IPS-18c (cell line): Measurements from ENCODE around the gene MAN1C1.

Source experiments
- H3K4me3 ChIP-seq: 2 replicates; pipeline ENCODE4 v1.7.0; 2013; ENCODE audit warnings: low read depth, mild to moderate bottlenecking, low read length, moderate library complexity; ENCODE audit not compliant: insufficient read depth
- H3K9me3 ChIP-seq: one replicate; pipeline ENCODE4 v1.6.1; 2013; ENCODE audit warnings: mild to moderate bottlenecking, low read length, moderate library complexity; ENCODE audit not compliant: control insufficient read depth, insufficient read depth

The MAN1C1 gene

DNA sequence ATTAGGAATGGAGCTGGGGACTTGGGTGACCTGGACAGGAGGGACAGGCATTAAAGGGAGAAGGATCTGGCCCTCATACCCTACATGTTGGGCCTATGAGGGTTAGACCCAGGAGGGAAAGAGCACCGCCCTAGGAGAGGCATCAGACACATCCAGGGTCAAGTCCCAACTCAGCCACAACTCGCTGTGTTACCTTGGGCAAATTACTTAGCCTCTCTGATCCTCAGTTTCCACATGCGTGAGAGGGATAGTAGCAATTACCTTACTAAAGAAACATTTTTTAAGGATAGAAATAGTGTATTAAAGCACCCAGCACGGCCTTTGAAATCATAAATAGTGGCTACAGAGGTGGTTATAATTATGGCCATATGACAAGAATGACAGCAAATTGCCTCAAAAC lies 163.3 kb downstream of the MAN1C1 start:
- H3K9me3 ChIP-seq = no peaks in the 10 kb centered on the region
- H3K4me3 ChIP-seq = no peak overlapping the region

DNA sequence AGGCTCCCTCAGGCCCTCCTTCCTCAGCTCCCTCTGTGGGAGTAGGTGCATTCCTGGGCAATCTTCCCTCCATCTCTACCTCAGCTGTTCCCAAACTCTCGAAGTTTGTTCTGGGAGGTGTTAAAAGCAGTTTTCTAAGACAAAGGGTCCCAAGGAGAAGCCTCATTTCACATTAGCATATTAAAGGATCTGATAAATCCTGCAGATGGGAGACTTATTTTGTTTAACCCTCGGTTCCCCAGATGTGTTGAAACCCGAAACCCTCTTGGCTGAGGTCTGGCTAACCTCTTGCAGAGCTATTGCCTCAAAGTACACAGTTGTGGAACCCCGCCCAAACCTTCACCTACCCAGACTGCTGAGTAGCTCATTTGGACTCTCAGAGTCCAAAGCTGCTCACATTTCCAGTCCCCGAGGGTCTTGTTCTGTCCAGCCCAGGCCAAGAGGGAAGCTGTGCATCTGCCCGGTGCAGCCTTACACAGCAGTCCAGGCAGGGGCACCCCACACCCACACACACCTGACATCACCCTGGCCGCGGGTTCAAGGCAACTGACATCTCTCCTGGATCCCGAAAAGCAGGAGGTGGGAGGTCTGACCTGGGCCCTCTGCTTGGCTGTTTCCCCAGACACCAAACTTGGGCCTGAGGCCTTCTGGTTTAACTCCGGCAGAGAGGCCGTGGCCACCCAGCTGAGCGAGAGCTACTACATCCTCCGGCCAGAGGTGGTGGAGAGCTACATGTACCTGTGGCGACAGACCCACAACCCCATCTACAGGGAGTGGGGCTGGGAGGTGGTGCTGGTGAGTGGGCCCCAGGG lies 163.9 kb downstream of the MAN1C1 start:
- H3K4me3 ChIP-seq = no peak overlapping the region
- no peaks in the 10 kb centered on the region for H3K9me3 ChIP-seq

DNA sequence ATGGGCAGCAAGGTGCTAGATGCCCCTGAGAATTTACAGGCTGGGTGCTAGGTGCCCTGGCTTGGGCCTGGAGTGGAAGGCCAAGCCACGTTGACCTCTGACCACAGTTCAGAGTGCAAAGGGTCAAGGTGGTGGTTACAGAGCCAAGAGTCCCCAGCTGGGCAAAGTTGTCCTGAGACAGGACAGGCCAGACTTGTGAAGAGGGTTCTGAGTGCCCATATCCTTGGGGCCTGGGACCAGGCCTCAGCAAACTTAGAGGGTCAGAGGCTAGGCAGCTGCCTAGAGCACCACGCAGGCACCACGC lies 164.5 kb downstream of the MAN1C1 start:
- Histone ChIP-seq H3K4me3 (no peak overlapping the region), H3K9me3 (no peaks in the 10 kb centered on the region)

DNA sequence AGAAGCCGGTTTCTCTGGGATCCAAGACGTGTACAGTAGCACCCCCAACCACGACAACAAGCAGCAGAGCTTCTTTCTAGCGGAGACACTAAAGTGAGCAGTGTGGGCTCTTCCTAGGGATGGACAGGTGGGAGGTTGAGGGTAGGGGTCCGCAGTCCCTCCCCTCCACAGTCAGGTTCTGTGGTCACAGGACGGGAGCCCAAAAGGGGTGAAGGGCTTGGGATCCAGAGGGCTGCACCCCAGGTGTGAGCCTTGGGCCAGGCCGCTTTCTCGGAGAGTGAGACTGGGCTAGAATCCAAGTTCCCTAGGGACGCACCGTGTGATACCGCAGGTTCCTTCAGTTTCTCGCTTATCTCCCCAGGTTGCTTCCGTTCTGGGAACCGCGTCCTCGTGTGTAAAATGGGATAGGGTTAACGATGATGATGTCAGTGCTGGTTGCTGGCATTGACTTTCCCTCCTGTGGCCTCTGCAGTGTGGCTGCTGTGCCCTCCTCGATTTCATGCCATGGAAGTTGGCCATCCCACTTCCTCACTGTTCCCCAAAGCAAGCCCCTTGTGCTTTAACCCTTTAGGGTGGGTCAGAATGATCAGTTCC lies 166.1 kb downstream of the MAN1C1 start:
- Histone ChIP-seq H3K9me3 (no peaks in the 10 kb centered on the region), H3K4me3 (no peak overlapping the region)

DNA sequence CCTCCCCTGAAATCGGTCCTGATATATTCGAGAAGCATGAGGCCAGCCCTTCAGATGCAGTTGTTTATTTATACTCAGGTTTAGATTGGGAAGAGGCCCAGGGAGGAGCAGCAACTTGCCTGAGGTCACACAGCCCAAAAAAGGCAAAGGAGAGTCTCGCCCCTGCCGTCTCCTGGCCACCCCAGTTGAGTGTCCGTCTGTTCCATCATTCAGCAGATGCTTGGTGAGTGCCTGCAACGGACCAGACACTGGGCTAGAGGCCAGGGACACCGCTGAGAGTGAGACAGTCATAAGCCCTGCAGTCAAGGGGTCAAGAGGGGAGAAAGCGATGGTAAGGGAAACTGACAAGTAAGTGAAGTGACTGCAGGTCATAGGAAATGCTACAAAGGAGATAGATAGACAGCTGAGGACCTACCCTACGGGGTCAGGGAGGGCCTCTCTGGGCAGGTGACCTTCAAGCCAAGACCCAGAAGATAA lies 168.0 kb downstream of the MAN1C1 start:
- no peak overlapping the region for H3K4me3 ChIP-seq
- no peaks in the 10 kb centered on the region for H3K9me3 ChIP-seq

DNA sequence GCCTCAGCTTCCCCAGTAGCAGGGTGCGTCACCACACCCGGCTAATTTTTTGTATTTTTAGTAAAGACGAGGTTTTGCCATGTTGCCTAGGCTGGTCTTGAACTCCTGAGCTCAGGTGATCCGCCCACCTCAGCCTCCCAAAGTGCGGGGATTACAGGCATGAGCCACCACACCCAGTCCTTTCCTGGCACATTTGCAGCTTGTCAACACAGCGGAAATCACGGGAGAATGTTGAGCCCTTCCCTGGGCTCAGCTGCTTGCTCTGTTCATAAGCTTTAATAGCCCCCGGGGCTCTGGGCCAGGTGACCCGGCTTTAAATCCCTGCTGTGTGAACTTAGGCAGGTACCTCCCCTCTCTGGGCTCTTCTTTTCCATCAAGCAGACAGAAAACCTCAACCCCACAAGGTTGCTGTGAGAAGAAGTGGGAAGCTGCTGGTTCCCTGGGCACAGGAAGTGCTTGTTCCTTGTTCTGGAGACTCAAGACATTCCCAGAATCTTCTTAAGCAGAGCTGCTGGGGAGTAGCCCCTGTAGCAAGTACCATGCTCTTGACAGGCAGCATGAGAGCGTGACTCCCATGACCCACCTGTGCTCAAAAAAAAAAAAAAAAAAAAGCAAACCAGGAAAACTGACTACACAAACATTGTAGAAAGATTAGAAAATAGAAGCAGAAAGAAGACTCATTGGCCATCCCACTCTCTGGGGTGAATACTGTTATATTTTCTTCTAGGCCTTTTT lies 168.9 kb downstream of the MAN1C1 start:
- Histone ChIP-seq H3K4me3 (no peak overlapping the region), H3K9me3 (no peaks in the 10 kb centered on the region)

DNA sequence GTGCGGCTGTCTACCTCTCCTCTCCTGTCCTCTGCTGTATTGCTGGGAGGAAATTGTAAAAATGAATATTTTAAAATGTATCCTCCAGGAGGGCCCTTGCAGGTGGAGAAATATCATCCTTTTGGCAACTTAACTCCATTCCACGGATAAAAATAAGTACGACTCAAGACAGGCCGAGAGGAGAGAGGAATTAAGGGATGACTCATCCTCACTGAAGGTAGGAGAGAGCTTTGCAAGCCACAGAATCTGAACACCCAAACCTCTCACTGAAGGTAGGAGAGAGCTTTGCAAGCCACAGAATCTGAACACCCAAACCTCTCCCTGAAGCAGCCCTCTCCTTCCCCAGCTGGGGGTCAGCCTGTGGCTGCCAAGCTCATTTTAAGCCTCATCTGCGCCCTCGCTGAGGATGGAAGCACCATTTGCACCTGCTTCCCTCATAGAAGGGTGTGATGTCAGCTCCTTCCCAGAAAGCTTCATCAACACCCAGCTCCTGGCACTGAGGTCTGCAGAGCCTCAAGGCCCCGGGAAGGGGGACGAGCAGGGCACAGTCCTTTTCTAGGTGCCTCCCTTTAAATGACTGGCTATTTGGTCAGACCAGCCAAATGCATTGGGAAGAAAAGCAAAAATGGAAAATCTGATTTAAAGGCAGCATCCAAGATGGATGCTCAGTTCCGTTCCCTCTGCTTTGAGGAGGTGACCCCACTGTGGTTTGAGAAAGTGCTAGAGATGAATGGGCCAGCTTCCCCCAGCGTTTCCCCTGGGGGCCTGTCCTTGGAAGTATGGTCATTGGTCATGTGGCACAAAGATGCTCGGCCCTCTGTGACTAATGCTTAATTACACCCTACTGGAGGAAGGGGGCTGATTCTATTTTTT lies 170.5 kb downstream of the MAN1C1 start:
- H3K4me3 ChIP-seq = no peak overlapping the region
- H3K9me3 ChIP-seq = no peaks in the 10 kb centered on the region

DNA sequence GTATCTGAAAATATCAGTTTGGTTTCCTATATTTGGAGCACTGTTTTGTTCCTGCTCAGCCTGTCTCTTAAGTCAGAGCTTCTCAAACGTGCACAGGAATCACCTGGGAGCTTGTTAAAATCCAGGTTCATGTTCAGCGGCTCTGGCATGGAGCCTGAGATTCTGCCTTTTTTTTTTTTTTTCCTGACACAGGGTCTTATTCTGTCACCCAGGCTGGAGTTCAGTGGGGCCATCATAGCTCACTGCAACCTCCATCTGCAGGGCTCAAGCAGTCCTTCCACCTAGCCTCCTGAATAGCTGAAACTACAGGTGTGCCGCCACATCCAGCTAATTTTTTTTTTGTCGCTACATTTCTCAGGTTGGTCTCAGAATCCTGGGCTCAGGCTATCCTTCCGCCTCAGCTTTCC lies 171.2 kb downstream of the MAN1C1 start:
- no peaks in the 10 kb centered on the region for H3K9me3 ChIP-seq

DNA sequence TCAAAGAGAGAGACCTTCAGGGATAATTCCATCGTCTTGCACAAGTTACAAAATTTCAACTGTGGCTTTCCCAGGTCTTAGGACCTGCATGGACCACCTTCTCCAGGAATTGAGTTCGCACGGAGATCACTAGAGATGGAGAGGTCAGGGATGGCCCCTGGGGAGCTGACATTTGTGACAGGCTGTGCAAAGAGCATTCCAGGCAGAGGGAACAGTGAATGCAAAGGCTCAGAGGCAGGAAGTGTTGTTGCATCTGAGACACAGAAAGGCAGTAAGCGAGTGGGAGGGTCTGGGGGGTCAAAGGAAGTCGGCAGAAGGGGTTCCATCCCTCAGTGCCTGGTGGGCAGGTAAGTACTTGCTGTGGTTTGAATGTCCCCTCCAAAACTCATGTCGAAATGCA lies 173.9 kb downstream of the MAN1C1 start:
- Histone ChIP-seq H3K9me3 (no peaks in the 10 kb centered on the region), H3K4me3 (no peak overlapping the region)

More for the DNA sequence above, 171.2 kb downstream of the MAN1C1 start:
- no peak overlapping the region for H3K4me3 ChIP-seq

DNA sequence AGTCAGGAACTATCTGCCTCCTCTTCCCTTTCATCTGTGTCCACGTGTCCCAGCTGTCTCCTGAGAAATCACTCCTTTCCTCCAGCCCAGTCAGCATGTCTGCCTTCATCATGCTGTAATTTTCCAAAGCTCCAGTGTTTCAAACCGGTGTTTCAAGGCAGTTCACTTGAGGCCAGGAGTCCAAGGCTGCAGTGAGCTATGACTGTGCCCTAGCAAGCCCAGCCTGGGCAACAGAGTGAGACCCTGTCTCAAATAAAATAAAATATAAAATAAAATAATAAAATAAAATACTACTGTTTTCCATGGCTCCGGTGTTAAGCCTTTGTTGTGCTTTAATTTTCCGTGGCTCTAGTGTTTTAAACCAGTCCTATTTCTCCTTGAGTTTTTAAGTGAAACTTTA lies 175.5 kb downstream of the MAN1C1 start:
- H3K4me3 ChIP-seq = no peak overlapping the region
- no peaks in the 10 kb centered on the region for H3K9me3 ChIP-seq

DNA sequence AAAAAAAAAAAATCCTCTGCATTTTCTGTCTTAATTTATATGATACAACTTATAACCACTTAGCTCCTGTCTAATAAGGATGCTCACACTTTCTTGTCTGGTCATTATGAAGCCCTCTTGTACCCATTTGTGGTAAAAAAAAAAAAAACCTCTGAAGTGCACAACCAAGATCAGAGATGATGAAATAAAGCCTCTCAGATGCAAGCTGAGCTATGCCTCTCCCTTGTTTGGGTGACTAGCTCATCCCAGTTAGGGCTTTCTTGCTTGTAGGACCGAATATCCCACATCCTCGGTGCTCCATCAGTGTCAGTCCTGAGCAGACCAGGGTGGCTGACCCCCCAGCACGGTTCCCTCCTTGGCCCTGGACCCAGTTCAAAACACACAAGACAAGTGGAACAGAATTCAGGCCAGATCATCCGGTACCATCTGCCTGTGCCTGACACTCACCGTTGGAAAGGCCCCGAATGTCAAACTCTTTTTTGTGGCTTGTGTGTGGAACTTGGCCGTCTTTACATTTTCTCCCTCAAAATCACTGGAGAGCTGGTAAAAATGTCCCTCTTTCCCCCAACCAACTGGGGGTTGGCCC lies 177.1 kb downstream of the MAN1C1 start:
- H3K9me3 ChIP-seq = no peaks in the 10 kb centered on the region
- H3K4me3 ChIP-seq = no peak overlapping the region

DNA sequence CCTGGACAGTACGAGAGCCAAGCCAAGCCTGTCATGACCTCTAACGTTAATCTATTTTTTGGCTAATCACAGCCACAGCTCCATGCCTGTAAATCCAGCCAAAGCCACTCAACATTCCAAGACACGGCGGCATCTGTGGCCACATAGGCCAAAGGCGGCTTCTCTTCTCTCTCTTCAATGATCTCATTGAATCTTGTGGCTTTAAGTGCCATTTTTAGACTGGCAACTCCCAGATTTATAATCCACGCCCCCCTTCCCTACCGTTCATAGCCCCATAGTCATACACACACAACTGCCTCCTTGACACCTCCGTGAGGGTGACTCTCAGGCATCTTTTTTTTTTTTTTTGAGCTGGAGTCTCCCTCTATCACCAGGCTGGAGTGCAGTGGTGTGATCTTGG lies 177.7 kb downstream of the MAN1C1 start:
- no peak overlapping the region for H3K4me3 ChIP-seq
- H3K9me3 ChIP-seq = no peaks in the 10 kb centered on the region

DNA sequence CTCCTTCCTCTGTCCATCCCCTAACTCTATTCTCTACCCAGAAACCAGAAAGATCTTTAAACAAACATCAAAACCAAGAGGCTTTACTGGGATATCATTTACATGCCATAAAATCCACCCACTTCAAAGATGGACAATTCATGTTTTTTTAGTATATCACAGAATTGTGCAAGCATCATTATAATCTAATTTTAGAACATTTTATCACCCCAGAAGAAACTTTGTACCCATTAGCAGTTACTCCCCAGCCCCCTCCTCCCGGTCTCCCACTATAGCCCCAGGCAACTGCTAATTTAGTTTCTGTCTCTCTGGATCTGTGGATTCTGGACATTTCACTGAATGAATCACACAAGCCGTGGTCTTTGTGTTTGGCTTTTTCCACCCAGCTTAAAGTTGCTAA lies 178.6 kb downstream of the MAN1C1 start:
- H3K9me3 ChIP-seq = no peaks in the 10 kb centered on the region
- no peak overlapping the region for H3K4me3 ChIP-seq

DNA sequence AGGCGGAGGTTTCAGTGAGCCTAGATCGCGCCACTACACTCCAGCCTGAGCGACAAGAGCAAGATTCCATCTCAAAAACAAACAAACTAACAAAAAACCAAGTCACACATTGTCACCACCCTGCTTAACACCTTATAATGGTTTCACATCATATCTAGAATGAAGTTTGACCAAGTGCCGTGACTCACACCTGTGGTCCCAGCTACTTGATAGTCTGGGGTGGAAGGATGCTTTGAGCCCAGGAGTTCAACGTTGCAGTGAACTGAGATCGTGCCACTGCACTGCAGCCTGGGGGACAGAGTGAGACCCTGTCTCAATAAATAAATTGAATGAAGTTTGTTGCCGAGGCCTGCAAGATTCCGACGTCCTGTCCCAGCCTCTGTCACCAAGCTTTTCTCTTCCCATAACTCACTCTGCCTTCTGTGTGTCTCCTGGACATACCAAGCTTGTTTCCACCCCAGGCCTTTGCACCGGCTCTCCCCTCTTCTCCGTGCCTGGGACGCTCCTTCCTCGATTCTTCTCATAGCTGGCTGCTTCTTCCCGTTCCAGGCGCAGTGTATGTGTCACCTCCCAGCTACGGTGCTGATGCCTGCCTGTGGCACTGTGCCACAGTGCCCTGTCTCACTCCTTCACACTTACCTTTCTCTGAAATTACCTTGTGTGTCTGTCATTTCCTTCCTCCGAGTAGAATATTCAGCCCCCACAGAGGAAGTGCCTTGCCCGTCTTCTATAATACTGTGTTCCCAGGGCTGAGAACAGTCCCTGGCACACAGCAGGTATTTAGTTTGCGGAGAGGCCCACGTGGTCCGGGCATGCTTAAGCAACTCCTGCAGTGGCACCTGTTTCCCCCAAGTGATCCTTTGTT lies 179.6 kb downstream of the MAN1C1 start:
- H3K9me3 ChIP-seq = no peaks in the 10 kb centered on the region
- H3K4me3 ChIP-seq = no peak overlapping the region

DNA sequence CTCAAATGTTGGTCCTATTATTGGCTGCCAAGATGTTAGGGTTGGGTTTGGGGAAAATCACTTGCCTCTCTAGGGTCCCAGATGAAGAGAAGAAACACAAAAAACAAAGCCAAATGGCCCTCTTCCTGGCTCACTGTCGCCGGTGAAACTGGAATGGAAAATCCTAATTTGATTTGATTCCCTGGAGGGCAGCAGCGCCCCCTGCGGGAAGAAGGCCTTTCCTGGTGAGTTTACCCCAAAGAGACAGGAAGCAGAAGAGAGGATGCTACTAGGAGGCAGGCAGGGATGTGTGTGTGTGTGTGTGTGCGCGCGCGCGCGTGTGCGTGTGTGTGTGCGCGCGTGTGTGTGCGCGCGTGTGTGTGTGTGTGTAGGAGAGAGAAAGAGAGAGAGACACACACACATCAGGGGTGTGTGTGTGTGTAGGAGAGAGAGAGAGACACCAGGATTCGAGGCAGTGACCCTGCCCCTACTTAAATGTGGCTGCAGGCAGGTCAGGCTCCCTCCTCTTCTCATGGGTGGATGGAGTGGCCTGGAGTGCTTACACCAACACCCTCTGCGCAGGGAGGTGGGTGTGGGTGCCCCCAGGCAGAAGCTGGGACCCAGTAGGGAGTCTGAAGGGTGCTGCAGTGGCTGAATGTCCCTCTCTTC lies 180.3 kb downstream of the MAN1C1 start:
- no peaks in the 10 kb centered on the region for H3K9me3 ChIP-seq
- H3K4me3 ChIP-seq = no peak overlapping the region

DNA sequence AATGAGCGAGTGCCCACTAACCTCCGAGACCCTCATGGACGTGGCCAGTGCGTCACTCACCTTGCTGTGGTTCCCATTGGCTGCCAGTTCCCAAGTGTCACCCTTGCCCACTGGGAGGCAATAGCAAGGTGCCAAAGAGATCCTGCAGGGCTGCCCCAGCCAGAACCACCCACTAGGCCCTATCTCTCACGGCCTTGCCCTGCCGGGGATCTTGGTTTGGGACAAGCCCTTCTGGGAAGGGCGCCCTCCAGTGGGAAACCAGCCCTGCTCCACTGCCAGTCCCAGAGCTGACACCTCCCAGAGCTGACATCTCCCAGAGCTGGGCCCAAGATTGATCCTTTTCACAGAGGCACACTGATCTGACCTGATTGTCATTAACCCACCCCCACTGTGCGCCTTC lies 181.3 kb downstream of the MAN1C1 start:
- Histone ChIP-seq H3K4me3 (no peak overlapping the region), H3K9me3 (no peaks in the 10 kb centered on the region)
